Colonic mucosa (tissue), 4 donors: ENCODE data around the gene RNF144A. TPM values are rescaled to one million over a fixed set of nuclear protein-coding genes. Genes with fewer than 3 reads are reported as not detected.

Experiments
- DNase-seq: peaks from one replicate; pipeline ENCODE4 v3.0.0-alpha.2; 2020
- H3K27ac ChIP-seq: fragments of 200-600 bp; one replicate; pipeline ENCODE4 v1.8.0; 2021
- H3K27me3 ChIP-seq: fragments of 200-600 bp; one replicate; pipeline ENCODE4 v1.8.0; 2021
- H3K36me3 ChIP-seq: fragments of 200-600 bp; one replicate; pipeline ENCODE4 v1.8.0; 2021
- H3K4me1 ChIP-seq: fragments of 200-600 bp; one replicate; pipeline ENCODE4 v1.8.0; 2021; ENCODE audit warnings: mild to moderate bottlenecking
- H3K4me3 ChIP-seq: fragments of 200-600 bp; one replicate; pipeline ENCODE4 v1.8.0; 2021
- H3K9ac ChIP-seq, 2 donors: one replicate each; pipeline ENCODE4 v1.7.0; 2013; ENCODE audit warnings: control low read depth in 2 of 2, low read depth in 2 of 2, low read length in 2 of 2
- H3K9me3 ChIP-seq: fragments of 200-600 bp; one replicate; pipeline ENCODE4 v1.8.0; 2021
- CTCF ChIP-seq: fragments of 200-600 bp; IDR thresholded peaks from one replicate; pipeline ENCODE4 v1.8.0; 2022; ENCODE audit warnings: antibody characterized with exemption, mild to moderate bottlenecking
- intact Hi-C: fragments of 100-400 bp; cut with DNase I; formaldehyde crosslinking; loops from one replicate; pipeline ENCODE4 v1.14.1; 2022
- total RNA-seq, 2 donors: library from RNA; stranded (reverse); fragmentation: NEBNext Ultra II Directional in 1 of 2; extraction: Animal tissue kit (Norgen Biotek cat#: 25700) in 1 of 2; gene quantifications; one replicate each; pipeline ENCODE4 v1.2.1, GENCODE V29; 2021
- donor health status: healthy.
- donor health status: DM: no; HTN: no; CAD: no.
- donor health status: DM: no; HTN: no; CAD: no.

The RNF144A gene
- total RNA-seq, 2 donors from 2014 or later = 13.9 to 22.6 TPM

- H3K27ac ChIP-seq = no peak overlapping the region
- no peaks in the 10 kb centered on the region for H3K9me3 ChIP-seq
- no peaks in the 10 kb centered on the region for H3K27me3 ChIP-seq
- H3K9ac ChIP-seq = no peak overlapping the region
- H3K4me1 ChIP-seq = no peaks in the 10 kb centered on the region
- no peak for TF ChIP-seq CTCF
- no peak overlapping the region for H3K4me3 ChIP-seq
- H3K36me3 ChIP-seq = no peaks in the 10 kb centered on the region
- intact Hi-C loops = no loop called here
- no peak for DNase-seq
Observed at GRCh38 chr2:7071916-7072556, 154.8 kb downstream of the RNF144A start.

DNA sequence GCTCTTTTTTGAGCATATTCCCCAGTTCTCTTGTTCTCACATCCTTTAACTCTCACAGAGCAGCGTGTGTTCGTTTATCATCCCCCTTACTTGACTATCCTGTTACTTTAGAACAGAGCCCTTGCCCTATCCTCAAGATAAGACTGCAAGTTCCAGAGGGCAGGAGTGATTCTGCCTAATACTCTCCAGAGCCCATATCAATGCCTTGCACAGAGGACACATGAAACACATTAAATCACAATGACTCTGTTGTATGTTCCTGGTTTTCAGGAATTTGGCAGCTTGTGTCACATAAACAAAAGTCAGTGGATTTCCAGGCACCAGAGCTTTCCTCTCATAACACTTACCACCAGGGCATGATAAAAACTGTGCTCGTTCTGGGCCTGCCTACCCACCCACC, 156.7 kb downstream of the RNF144A start:
- Histone ChIP-seq H3K4me3 (no peak overlapping the region), H3K27me3 (no peaks in the 10 kb centered on the region), H3K9ac (no peak overlapping the region), H3K27ac (no peak overlapping the region), H3K9me3 (no peaks in the 10 kb centered on the region), H3K4me1 (no peaks in the 10 kb centered on the region), H3K36me3 (no peaks in the 10 kb centered on the region)
- DNase-seq = no peak
- no peak for TF ChIP-seq CTCF
- intact Hi-C loops = no loop called here

GRCh38 chr2:7075834-7076233, 158.6 kb downstream of the RNF144A start:
- DNase-seq = no peak
- intact Hi-C loops = no loop called here
- H3K4me1 ChIP-seq = no peaks in the 10 kb centered on the region

GRCh38 chr2:7077660-7078267, 160.6 kb downstream of the RNF144A start:
- intact Hi-C loops = no loop called here
- Histone ChIP-seq H3K9me3 (no peaks in the 10 kb centered on the region), H3K9ac (no peak overlapping the region), H3K27me3 (no peaks in the 10 kb centered on the region), H3K4me1 (no peaks in the 10 kb centered on the region), H3K36me3 (no peaks in the 10 kb centered on the region), H3K4me3 (no peak overlapping the region), H3K27ac (no peak overlapping the region)
- no peak for TF ChIP-seq CTCF
- no peak for DNase-seq

More at GRCh38 chr2:7075834-7076233, 158.6 kb downstream of the RNF144A start:
- Histone ChIP-seq H3K9me3 (no peaks in the 10 kb centered on the region), H3K9ac (no peak overlapping the region), H3K4me3 (no peak overlapping the region), H3K27ac (no peak overlapping the region), H3K36me3 (no peaks in the 10 kb centered on the region), H3K27me3 (no peaks in the 10 kb centered on the region)
- TF ChIP-seq CTCF = no peak

DNA sequence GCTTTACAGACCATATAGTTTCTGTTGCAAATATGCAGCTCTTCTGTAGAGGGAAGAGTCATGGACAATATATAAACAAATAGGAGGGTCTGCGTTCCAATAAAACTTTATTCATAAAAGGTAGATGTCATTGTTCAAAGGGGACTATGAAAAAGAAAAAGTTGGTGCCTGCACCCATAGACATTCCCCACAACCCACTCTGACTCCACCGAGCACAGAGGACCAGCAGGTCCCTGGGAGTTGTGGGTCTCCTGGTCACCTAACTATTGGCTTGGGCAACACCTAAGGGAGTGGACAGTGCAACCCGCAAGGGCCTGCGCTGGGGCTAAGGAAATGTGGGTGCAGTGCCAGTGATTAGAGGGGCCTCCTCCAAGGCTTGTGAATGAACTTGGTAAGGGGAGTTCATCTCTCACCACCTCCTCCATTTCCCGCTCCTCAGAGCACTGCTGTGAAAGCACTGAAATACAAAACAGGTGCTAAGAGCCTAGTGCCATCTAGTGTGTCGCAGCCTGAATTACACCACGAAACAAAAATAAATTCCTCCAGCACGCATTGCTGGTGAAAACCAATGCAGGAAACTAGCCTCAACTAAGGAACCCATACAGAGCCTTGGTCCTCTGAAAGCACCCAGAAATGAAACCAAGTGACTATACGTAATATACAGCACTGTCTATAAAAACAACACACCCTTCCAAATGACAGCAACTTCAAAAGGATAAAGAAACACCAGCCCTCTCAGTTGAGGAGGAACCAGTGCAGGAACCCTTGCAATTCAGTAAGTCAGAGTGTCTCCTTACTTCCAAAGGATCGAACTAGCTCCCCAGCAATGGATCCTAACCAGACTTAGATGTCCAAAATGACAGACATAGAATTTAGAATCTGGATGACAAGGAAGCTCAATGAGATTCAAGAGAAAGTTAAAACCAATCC, 166.6 kb downstream of the RNF144A start:
- peak; percentile 40 for TF ChIP-seq CTCF

More for the DNA sequence above, 166.6 kb downstream of the RNF144A start:
- no peak for DNase-seq
- H3K4me3 ChIP-seq = no peak overlapping the region
- no peaks in the 10 kb centered on the region for H3K36me3 ChIP-seq
- H3K9me3 ChIP-seq = no peaks in the 10 kb centered on the region
- intact Hi-C loops = no loop called here
- no peaks in the 10 kb centered on the region for H3K4me1 ChIP-seq
- H3K9ac ChIP-seq = no peak overlapping the region
- no peaks in the 10 kb centered on the region for H3K27me3 ChIP-seq
- no peak overlapping the region for H3K27ac ChIP-seq
